ENCODE data around the gene CA14.

DNA sequence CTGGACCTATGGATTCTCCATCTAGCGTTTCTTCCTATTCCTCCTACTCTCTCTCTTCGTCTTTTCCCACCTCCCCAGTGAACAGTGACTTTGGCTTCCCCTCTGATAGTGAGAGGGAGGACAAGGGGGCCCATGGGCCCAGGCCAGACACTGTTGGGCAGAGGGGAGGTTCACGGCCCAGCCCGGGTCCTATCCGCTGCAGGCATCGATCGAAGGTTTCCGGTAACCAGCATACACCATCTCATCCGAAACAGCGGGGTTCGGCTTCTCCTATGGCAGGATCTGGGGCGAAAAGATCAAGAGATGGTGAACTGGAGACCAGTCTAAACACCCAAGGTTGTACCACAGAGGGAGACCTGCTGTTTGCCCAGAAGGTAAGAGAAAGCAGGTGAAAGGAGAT, 25.7 kb downstream of the CA14 start:
- TF ChIP-seq CTCF (IDR thresholded peaks at IDR 0.05; ENCODE audit: insufficient read depth, low read length, poor library complexity, severe bottlenecking) (no peak), EZH2phosphoT487 (conservative IDR thresholded peaks at IDR 0.05; ENCODE audit: low read length) (no peak)

Measured in SU-DHL-6 (cell line).